Measurements from ENCODE around the gene CDH22.

Gene CDH22

GRCh38 chr20:46229478-46230105 lies 78.7 kb downstream of the CDH22 start:
- no peak overlapping the region for H3K27ac ChIP-seq
- H3K9me3 ChIP-seq (ENCODE audit: severe bottlenecking) = no peaks in the 10 kb centered on the region
- DNase-seq = no peak
- H3K4me3 ChIP-seq (ENCODE audit: low read depth, low read length) = no peak overlapping the region
- no peaks in the 10 kb centered on the region for H3K27me3 ChIP-seq (ENCODE audit: insufficient read depth, low read depth, severe bottlenecking)
- TF ChIP-seq CTCF (IDR thresholded peaks at IDR 0.05; ENCODE audit: low read depth, low read length) = no peak
- H3K36me3 ChIP-seq = no peaks in the 10 kb centered on the region; the same call in 1 of the 2 replicates

- H3K9me3 ChIP-seq (ENCODE audit: severe bottlenecking) = no peaks in the 10 kb centered on the region
- no peaks in the 10 kb centered on the region for H3K27me3 ChIP-seq (ENCODE audit: insufficient read depth, low read depth, severe bottlenecking)
- no peaks in the 10 kb centered on the region for H3K36me3 ChIP-seq
- H3K4me3 ChIP-seq (ENCODE audit: low read depth, low read length) = no peak overlapping the region
- no peak for DNase-seq
- TF ChIP-seq CTCF (IDR thresholded peaks at IDR 0.05; ENCODE audit: low read depth, low read length) = no peak
- H3K27ac ChIP-seq = no peak overlapping the region
Observed at GRCh38 chr20:46228670-46229069, 79.6 kb downstream of the CDH22 start.

GRCh38 chr20:46227272-46227767 lies 81.0 kb downstream of the CDH22 start:
- Histone ChIP-seq H3K9me3 (ENCODE audit: severe bottlenecking) (no peaks in the 10 kb centered on the region), H3K36me3 (no peaks in the 10 kb centered on the region), H3K27me3 (ENCODE audit: insufficient read depth, low read depth, severe bottlenecking) (no peaks in the 10 kb centered on the region), H3K27ac (no peak overlapping the region), H3K4me3 (ENCODE audit: low read depth, low read length) (no peak overlapping the region)
- no peak for TF ChIP-seq CTCF (IDR thresholded peaks at IDR 0.05; ENCODE audit: low read depth, low read length)
- no peak for DNase-seq

GRCh38 chr20:46226602-46227001 lies 81.7 kb downstream of the CDH22 start:
- Histone ChIP-seq H3K9me3 (ENCODE audit: severe bottlenecking) (no peaks in the 10 kb centered on the region), H3K4me3 (ENCODE audit: low read depth, low read length) (no peak overlapping the region), H3K27ac (no peak overlapping the region), H3K27me3 (ENCODE audit: insufficient read depth, low read depth, severe bottlenecking) (no peaks in the 10 kb centered on the region), H3K36me3 (no peaks in the 10 kb centered on the region)
- TF ChIP-seq CTCF (IDR thresholded peaks at IDR 0.05; ENCODE audit: low read depth, low read length) = no peak
- DNase-seq = no peak

- Histone ChIP-seq H3K9me3 (ENCODE audit: severe bottlenecking) (no peaks in the 10 kb centered on the region), H3K36me3 (no peaks in the 10 kb centered on the region), H3K4me3 (ENCODE audit: low read depth, low read length) (no peak overlapping the region), H3K27me3 (ENCODE audit: insufficient read depth, low read depth, severe bottlenecking) (no peaks in the 10 kb centered on the region), H3K27ac (peak overlapping the region; percentile 90)
- DNase-seq = no peak
- no peak for TF ChIP-seq CTCF (IDR thresholded peaks at IDR 0.05; ENCODE audit: low read depth, low read length)
Observed at GRCh38 chr20:46222521-46223007, 85.7 kb downstream of the CDH22 start.

Measured in WERI-Rb-1 (cell line).